ENCODE data around the gene ATIC.

GRCh38 chr2:215388002-215388728, 76.3 kb downstream of the ATIC start:
- TF ChIP-seq, protein P1, sequence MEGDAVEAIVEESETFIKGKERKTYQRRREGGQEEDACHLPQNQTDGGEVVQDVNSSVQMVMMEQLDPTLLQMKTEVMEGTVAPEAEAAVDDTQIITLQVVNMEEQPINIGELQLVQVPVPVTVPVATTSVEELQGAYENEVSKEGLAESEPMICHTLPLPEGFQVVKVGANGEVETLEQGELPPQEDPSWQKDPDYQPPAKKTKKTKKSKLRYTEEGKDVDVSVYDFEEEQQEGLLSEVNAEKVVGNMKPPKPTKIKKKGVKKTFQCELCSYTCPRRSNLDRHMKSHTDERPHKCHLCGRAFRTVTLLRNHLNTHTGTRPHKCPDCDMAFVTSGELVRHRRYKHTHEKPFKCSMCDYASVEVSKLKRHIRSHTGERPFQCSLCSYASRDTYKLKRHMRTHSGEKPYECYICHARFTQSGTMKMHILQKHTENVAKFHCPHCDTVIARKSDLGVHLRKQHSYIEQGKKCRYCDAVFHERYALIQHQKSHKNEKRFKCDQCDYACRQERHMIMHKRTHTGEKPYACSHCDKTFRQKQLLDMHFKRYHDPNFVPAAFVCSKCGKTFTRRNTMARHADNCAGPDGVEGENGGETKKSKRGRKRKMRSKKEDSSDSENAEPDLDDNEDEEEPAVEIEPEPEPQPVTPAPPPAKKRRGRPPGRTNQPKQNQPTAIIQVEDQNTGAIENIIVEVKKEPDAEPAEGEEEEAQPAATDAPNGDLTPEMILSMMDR (conservative IDR thresholded peaks at IDR 0.05; ENCODE audit: low read length): no peak
- TF ChIP-seq EZH2phosphoT487 (IDR thresholded peaks at IDR 0.05; ENCODE audit: borderline replicate concordance, low read depth, low read length): no peak
